C4-2B (cell line): ENCODE data around the gene TF.

Source experiments
- ZFX ChIP-seq: fragments of 450-650 bp; IDR thresholded peaks from 2 replicates; pipeline ENCODE4 v1.6.1; 2017
- TF ChIP-seq, protein P1 (sequence below): fragments of 450-650 bp; conservative IDR thresholded peaks from 2 replicates; pipeline ENCODE4 v1.5.1; 2017; ENCODE audit warnings: mild to moderate bottlenecking

DNA sequence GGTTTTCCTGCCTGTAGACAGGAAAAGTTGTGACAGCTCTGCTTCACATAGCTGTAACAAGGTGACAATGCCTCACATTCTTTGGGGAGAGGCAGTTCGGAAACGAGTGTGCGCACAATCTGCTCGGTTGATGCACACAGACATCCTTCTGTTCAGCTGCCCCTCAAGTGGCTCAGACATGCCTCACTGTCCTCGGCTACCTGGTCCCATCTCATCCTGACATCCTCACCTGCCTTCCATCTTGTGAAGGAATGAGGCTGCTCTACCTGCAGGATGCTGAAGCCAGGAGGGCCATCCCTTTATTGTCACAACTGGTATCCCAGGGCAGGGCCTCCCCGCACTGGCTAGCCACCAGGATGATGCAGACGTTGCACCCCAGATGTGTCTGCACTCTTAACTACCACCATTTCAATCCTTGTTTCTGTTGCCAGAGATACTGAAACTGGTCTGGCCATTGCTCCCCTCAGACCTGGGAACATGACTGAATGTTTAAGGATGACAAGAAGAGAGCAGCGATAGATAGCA is 78.8 kb downstream of the TF start:
- TF ChIP-seq, protein P1, sequence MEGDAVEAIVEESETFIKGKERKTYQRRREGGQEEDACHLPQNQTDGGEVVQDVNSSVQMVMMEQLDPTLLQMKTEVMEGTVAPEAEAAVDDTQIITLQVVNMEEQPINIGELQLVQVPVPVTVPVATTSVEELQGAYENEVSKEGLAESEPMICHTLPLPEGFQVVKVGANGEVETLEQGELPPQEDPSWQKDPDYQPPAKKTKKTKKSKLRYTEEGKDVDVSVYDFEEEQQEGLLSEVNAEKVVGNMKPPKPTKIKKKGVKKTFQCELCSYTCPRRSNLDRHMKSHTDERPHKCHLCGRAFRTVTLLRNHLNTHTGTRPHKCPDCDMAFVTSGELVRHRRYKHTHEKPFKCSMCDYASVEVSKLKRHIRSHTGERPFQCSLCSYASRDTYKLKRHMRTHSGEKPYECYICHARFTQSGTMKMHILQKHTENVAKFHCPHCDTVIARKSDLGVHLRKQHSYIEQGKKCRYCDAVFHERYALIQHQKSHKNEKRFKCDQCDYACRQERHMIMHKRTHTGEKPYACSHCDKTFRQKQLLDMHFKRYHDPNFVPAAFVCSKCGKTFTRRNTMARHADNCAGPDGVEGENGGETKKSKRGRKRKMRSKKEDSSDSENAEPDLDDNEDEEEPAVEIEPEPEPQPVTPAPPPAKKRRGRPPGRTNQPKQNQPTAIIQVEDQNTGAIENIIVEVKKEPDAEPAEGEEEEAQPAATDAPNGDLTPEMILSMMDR: no peak
- no peak for TF ChIP-seq ZFX
